NCI-H2196 treated with DMSO at 0.1 percent for 48 hours (cell line): ENCODE data around the gene XPR1.
A peak's percentile ranks its signal among the peaks of the same experiment; 100 is the strongest.

Experiments used
- DNase-seq: peaks from one replicate; lab custom pipeline; 2025; ENCODE audit not compliant: unreplicated experiment; lab: John Stamatoyannopoulos, UW

The XPR1 gene

DNA sequence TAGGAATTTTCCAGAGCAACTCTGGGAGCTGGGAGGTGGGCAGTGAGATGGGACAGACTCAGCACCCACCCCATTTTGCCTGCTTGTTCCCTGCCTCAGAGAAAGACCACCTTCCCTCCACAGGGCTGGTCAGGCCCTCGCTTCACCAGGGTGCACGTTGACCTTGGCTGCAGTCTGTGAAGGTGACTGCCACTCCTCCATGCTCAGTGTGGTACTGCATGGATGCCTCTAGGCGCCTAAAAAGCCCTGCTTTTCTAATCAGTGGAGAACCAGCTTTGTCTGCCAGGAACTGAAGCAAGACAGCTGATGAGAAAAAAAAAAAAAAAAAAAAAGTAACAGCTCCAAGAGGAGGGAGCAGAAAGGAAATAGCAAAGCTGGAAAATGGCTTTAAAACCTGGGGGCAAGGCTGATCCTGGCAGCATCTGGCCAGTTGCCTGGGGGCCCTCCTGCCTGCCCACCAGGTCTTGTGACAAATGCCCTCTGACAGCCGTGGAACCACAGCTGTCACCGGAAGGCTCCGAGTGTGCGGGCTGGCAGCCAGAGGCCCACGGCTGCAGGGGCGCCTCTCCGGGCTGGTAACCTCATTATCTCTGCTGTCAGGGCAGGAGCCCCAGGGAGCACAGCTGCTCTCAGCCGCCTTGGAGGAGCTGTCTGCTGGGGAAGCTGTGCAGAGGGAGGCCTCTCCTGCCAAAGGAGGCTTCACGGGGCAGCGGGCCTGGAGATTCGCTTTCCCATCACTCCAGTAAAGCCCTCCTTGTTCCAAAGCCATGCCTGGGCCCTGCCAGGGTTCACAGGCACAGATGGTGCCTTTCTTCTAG is 294.6 kb downstream of the XPR1 start:
- DNase-seq, result no peak

DNA sequence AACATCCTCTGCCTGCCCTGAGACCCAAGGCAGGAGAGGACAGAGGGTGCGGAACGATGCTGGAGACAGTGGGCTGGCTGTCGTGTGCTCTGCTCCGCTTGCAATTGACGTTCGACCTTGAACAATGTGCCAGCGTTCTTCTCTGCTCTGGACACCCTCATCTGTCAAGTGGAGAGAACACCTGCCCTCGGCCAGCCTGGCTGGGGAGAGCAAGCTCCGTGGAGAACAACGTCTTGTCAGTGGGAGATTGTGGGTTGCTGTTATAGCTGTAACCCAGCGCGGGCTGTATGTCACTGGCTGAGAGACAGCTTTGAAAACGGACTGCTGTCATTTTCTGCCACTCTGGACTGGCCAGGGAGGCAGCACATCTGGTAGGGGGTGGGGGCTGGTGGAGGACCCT is 295.5 kb downstream of the XPR1 start:
- DNase-seq, result no peak

DNA sequence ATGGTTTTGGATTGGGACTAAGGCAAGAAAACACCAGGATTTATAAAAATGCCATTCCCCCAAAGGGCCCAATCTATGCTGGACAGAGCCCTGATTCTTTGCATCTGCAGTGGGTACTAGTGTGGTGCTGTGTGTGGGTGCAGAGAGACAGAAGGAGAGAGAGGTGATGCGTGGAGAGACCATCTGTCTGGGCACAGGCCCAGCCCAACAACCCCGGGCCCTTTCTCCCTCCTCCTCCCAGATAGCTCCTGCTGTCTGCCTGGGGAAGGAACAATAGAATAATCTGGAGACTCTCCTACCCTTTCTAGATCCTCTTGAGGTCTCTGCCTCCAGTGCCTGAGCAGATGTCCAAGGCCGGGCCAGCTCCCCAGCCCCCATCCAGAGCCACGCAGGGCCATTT is 296.0 kb downstream of the XPR1 start:
- peak; percentile 31 for DNase-seq

DNA sequence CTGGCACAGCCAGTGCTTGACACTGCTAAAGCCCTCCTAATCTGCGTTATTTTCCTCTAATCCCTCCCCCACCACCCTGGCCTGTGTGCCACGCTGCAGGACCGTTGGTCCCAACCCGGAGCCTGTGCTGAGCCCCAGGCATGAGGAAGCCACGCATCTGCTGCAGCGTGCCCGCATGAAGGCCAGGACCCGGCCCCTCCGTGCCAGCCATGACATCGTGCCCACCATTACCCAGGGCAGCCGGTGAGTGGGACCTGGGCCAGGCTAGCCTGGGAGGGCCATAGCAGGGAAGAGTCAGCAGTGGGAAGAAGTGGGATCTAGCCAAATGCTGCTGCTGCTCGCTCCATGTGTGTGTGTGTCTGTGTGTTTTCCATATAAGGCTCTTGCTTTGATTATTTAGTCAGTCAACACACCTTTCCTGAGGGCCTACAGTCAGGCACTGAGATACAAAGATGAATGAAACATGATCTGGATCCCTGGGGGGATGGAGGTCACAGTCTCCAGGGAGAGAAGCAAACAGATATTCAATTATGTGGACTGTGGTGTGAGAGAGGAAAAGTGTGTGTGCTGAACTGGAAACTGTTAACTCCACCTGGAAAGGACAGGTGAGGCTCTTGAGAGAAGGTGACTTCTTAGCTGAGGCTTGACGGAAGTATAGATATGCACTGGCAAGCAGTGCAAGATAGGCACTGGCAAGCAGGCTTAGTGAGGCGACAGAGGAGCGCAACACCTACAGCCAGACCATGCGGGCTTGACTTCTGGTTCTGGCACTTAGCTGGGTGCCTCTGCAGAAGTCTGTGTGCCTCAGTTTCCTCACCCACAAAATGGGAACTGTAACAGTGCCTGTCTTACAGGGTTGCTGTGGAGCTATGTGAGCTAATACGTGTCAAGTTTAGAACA is 296.8 kb downstream of the XPR1 start:
- DNase-seq, result peak; percentile 70

DNA sequence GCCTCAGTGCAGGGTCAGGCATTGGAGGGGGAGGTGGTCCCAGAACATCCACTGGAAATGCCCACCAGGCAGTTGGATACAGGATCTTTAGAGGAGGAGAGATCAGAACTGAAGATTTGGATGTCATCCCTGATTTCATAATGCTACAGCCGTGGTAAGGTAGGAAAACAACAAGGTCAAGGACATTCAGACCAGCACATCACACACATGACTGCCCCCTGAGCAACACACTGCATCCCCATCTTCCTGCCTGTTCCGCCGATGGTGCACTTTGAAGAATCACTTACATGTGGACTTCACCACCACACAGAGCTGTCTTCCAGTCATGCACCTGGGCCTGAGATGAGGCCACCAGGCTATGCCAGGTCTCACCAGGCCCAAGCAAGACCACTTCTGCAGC is 297.6 kb downstream of the XPR1 start:
- DNase-seq, result no peak

DNA sequence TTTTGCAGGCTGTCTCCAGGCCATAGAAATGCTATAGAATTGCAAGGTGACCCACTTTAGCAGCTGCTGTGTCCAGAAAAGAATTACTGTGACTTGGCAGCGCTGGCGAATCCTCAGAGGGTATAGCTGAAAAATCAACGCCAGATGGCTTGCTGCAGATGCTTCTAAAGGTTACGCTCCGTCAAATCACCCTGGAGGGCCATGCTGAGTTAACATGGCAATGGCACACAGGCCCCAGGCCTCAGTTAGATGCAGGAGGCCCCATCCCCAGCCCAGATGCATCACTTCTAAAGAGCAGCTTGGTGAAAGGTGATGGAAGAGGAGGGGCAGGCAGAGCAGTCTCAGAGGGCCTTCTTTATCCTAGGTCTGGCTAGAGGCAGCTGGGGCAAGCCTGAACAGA is 298.9 kb downstream of the XPR1 start:
- DNase-seq, result no peak

DNA sequence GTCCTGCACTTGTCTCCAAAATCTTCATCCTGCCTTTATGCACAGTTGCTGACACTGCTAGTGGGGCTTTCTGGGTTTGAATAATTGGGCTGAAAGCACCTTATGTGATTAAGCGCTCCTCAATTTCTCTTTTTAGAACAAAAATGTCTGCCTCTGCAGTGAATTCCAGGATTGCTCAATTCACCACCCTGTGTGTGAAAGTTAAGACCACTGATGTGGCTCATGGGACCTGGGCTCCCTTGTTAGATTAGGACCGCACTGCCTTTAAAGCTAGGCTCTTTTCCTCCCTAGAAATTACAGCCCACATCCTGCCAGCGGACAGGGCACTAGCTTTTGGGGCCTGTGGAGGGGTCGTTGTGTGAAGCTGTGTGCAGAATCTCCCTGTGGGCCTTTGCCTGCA is 299.7 kb downstream of the XPR1 start:
- DNase-seq, result no peak

DNA sequence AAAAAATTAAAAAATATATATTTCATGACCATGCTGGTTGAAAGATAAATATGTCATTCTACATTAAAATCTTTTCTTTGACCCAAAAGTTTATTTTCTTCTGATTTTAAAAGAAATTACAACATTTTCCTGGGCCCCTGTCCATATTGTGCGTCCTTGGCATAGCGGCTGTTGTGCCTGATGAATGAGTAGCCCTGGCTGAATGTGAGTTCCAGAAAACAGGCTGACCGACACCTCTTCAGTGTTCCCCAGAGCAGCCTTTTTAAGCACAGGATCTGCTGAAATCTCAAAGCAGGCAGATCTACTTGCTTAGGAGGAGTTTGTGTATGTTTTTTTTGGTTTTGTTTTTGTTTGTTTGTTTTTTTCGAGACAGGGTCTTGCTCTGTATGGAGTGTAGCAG is 300.6 kb downstream of the XPR1 start:
- no peak for DNase-seq

DNA sequence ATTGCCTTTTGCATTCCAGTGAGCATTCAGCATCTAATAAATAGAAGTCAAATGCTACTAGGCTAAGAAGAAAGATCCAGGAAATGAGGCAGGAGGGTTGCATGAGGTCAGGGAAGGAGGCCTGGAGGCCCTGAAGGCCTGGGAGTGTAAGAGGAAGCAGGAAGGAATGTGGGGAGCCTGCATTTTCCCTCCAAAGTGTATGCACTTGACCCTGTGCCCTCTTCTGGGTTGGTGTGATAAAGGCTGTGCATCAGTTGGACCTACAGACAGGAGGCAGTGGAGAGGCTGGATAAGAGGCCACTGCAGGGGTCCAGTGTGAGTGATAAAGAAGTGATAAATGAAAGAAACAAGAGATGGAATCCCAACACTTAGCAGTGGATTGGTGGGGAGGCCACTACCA is 301.3 kb downstream of the XPR1 start:
- no peak for DNase-seq

DNA sequence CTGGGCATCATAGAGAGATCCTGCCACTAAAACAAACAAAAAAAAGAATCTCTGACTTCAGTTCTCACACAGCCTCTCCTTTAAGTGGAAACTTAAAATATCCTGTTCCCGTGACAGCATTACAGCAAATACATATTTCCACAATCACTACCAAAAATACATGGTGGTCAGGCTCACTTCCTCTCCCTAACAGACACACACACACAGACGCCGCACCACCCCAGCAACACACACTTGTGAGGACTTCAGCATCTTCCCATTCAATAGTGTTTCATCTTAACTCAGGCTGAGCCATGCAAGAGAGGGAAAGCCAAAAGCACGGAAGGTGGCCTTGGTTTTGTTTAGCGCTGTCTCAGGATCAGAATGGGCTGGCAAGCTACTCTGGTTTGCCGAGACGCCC is 302.7 kb downstream of the XPR1 start:
- DNase-seq, result no peak

DNA sequence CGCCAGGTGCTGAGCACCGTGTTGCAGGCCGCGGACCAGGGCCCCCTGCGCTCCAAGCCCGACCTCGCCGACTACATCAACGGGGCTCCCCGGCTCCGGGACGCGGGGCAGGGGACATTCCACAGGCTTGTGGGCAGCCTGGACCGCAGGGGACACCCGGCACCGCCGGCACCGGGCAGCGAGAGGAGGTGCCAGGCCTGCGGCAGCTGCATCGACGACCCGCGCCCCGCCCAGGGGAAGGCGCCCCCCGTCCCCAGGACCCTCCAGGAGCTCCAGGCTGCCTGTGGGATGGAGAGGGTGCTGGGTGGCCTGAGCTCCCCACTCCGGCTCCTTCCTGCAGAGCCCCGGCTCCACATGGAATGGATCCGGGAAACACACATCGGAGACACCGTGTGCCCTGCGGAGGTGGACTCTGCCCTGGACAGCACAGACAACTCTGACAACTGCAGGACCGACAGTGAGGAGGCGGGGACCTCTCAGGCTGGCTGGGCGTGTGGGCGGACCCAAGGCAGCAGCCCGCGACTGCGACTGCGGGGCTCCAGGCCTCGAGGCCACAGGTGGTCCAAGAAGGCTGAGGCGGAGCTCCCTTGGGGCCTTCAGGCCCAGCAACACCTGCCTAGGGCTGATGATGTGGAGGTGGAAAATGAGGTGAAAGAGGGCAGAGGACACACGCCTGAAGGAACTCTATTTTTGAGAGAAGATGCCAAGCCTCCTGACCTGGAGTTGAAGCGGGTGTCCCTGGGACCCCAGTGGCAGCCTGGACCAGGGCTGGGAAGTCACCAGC is 303.7 kb downstream of the XPR1 start:
- DNase-seq, result no peak

DNA sequence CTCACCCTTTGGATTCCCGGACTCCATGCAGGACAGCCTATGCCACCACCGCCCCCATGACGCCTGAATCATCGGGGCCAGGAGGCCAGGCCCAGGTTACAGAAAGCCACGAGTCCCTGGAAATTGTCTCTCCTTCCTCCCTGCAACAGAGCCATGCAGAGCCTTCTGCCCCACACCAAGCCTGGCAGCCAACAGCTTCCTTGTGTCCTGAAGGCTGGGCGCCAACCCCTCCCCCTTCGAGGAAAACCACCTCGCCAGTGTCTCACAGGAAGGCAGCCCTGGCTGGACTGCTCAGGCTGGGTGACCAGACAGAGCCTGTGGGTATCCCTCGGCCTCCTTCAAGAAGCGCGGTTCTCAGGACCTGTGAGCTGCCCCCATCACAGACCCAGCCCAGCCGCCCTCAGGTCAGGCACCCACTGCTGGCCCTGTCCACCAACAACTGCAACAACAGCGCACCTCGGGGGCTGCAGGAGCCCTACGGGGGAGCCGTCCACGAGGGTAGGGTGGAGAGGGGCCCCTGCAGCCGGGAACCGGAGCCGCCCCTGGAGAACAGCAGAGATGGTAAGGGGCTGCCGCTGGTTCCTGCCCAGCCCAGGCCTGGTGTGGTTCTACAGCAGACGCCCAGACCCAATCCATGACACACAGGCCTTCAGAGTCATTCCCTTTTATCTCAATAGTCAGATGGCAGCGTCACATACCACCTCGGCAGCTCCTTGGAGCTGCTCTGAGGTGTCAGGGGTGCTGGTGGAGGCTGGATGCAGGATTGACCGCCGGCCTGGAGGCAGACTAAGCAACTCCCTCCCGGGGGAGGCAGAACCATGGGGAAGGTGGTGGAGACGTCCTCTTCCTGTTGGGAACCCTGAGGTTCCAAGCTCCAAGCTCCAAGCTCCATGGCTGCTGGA is 304.5 kb downstream of the XPR1 start:
- DNase-seq, result no peak

DNA sequence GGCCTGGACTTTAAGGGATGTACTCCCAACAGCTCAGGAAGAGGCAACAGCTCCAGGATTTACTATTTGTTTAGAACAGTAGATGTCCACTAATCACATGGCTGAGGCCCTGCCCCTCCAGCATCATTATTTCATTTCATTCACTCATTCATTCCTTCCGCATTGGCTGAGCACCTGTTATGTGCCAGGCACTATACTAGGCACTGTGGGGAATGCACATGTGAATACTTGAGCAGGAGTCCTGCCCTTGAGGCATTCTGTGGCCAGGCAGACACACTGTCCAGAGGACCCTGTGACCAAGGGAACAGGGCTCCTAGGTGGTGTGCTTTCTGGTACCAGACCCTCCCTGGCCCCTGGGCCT is 305.2 kb downstream of the XPR1 start:
- DNase-seq, result no peak

DNA sequence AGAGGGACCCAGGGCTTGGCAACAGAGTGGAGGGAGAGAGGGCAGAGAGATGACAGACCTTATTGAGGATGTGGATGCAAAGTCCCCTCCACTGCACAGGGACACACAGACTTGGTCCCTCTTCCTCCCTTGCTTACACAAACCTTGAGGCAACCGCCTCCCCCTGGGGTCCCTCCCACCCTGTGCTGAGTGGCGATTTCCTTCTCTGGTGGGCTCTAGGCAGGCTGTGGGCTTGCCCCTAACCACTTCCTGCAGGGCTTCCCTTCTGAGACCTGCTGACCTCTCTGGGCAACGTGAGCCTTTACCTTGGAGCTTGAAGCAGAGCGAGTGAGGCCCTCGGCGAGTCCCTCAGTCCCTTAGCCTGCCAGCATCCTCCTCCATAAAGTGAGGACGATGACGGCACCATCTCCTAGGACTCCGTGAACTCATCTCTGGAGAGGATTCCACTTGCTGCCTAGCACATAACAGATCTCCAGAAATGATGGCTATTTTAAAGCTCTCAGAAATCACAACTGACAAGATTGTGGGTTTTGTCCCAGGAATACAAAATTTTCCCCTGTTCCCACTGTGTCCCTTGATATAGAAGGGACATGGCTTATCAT is 305.9 kb downstream of the XPR1 start:
- DNase-seq, result no peak

DNA sequence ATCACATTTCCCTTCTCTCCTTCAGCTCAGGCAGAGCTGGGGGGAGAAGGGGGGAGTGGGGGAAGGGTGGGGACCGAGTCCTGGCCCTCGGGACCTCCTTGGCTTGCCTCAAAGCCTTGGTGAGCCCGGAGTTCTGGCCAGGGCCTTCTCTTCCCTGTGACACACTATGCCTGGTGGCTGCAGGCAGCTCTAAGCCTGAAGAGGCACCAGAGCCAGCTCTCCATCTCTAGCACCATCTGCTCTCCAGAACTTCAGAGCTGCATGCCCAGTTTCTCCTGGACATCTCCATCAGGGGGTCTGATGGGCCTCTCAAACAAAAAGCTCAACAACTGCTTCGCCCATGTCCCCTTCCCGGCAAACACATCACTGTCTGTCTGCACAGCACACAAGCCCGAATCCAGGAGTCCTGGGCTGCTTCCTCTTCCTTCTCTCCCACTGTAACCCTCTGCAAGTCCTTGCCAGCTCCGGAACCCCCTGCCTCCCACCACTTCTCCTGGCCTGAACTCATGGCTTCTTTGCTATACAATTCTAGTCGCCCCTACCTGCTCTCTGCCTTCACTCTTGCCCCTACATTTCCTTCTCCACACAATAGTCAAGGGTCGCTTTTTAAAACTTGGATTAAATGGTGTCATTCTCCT is 307.4 kb downstream of the XPR1 start:
- no peak for DNase-seq

DNA sequence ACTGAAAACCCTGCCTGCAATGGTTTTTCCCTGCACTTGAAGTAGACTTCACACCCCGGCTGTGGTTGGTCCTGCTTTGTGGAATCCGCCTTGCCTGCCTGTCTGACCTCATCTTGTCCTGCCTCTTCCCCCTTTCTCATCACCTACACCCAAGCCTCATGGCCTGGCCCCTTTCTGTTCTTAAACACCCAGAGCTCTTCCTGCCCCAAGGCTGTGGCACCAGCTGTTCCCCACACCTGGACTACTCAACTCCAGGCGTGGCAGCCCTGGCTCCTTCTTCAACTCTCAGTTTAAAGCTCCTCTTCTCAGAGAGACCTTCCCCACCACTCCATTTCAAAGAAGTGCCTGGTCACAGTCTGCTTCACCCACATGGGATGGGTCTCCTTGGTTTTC is 307.9 kb downstream of the XPR1 start:
- DNase-seq, result no peak
